ENCODE measurements around the gene ASTN2. TPM values are rescaled to one million over a fixed set of nuclear protein-coding genes. Genes with fewer than 3 reads are reported as not detected.

ASTN2 gene
- total RNA-seq, 1 donor from 2014 or later = 12.2 TPM

DNA sequence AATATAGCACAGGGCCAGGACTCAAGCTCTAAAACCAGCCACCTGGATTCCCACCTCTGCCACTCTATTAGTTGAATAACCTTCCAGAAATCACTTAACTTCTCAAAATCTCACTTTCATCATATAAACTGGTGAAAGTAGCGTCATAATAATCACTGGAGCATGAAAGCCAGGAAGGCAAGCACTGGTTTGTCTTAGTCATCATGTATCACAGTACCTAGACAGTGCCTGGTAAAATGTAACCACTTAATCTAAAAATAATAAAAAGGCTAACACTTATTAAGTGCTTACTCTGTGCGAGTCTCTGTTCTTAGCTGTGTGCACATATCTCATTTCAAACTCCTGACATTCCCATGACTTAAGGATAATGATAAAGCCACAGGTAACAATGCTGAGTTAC, 109.4 kb downstream of the ASTN2 start:
- peak; percentile 56 for DNase-seq (ENCODE audit: low read depth)
- TF ChIP-seq, protein P1, sequence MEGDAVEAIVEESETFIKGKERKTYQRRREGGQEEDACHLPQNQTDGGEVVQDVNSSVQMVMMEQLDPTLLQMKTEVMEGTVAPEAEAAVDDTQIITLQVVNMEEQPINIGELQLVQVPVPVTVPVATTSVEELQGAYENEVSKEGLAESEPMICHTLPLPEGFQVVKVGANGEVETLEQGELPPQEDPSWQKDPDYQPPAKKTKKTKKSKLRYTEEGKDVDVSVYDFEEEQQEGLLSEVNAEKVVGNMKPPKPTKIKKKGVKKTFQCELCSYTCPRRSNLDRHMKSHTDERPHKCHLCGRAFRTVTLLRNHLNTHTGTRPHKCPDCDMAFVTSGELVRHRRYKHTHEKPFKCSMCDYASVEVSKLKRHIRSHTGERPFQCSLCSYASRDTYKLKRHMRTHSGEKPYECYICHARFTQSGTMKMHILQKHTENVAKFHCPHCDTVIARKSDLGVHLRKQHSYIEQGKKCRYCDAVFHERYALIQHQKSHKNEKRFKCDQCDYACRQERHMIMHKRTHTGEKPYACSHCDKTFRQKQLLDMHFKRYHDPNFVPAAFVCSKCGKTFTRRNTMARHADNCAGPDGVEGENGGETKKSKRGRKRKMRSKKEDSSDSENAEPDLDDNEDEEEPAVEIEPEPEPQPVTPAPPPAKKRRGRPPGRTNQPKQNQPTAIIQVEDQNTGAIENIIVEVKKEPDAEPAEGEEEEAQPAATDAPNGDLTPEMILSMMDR (IDR thresholded peaks at IDR 0.05; ENCODE audit: insufficient read depth, low read length, poor library complexity, severe bottlenecking) = no peak
- H3K36me3 ChIP-seq (ENCODE audit: control insufficient read depth, insufficient read depth, low read length) = no peaks in the 10 kb centered on the region

DNA sequence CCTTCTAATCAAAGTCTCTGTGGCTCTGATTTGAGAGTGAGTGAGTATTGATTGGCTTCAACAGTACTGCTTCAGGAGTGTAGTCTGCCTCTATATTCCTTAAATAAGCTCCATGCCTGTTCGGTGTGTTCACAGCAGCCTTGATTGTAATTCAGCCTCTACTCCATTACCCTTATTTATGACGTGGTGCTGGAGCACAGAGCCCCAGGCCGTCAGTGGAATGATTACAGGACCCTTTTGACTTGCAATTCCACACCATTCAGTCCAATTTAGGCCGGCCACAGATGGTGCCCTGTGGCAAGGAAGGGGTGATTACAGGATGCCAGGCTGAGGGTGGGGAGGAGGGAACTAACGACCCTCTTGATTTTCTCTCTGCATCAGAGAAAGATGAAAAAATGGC, 110.3 kb downstream of the ASTN2 start:
- no peak for DNase-seq (ENCODE audit: low read depth)
- TF ChIP-seq, protein P1 (IDR thresholded peaks at IDR 0.05; ENCODE audit: insufficient read depth, low read length, poor library complexity, severe bottlenecking) = no peak
- H3K4me3 ChIP-seq (ENCODE audit: low read depth, low read length) = no peak overlapping the region
- no peaks in the 10 kb centered on the region for H3K27me3 ChIP-seq (ENCODE audit: control insufficient read depth, insufficient read depth, low read length)
- H3K36me3 ChIP-seq (ENCODE audit: control insufficient read depth, insufficient read depth, low read length) = no peaks in the 10 kb centered on the region

More for the DNA sequence above, 109.4 kb downstream of the ASTN2 start:
- no peaks in the 10 kb centered on the region for H3K27me3 ChIP-seq (ENCODE audit: control insufficient read depth, insufficient read depth, low read length)
- no peak overlapping the region for H3K4me3 ChIP-seq (ENCODE audit: low read depth, low read length)

DNA sequence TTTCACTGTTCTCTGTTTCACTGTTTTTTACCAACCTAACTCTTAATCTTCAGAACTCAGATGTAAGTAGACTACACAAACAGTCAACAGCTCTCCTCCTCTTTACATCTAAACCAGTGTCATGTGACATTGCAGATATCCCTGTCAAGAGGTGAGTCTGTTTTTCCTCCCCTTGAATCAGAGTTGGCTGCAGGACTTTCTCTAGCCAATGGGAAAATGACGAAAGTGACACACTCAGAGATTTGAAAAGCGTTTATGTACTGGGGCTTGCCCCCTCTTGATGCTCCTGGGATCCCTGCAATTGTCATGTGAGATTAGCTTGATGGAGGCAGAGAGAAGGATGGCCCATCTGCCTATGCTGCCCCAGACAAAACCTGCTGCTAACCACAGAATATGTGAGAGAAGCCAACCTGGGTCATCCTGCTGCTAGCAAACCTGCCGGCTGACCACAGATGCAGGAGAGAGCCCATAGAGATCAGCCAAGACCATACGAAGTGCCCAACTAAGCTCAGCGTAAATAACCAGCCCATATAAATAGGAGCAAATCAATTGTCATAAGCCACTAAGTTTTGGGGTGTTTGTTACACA, 111.1 kb downstream of the ASTN2 start:
- no peak overlapping the region for H3K4me3 ChIP-seq (ENCODE audit: low read depth, low read length)
- DNase-seq (ENCODE audit: low read depth) = no peak
- no peaks in the 10 kb centered on the region for H3K36me3 ChIP-seq (ENCODE audit: control insufficient read depth, insufficient read depth, low read length)
- TF ChIP-seq, protein P1 (IDR thresholded peaks at IDR 0.05; ENCODE audit: insufficient read depth, low read length, poor library complexity, severe bottlenecking) = no peak
- H3K27me3 ChIP-seq (ENCODE audit: control insufficient read depth, insufficient read depth, low read length) = no peaks in the 10 kb centered on the region

DNA sequence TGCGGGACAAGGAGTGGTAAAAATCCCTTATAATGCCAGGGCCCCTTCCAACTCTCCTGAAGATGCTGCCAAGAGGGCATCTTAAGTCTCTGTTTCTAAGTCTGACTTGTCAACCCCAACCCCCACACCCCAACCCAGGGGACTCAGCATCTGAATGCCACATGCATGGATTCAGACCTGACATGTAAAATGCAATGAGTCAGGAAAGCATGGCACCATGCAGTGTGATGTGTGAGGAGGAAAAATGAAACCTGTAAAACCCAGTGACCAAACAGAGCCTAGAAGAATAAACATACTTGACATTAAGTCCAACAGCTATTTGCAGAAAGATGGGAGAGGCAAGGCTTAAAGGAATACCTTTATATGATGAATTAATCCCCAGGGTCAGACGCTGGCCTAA, 112.4 kb downstream of the ASTN2 start:
- TF ChIP-seq, protein P1 (IDR thresholded peaks at IDR 0.05; ENCODE audit: insufficient read depth, low read length, poor library complexity, severe bottlenecking) = no peak
- Histone ChIP-seq H3K4me3 (ENCODE audit: low read depth, low read length) (no peak overlapping the region), H3K36me3 (ENCODE audit: control insufficient read depth, insufficient read depth, low read length) (no peaks in the 10 kb centered on the region), H3K27me3 (ENCODE audit: control insufficient read depth, insufficient read depth, low read length) (no peaks in the 10 kb centered on the region)
- DNase-seq (ENCODE audit: low read depth) = no peak

DNA sequence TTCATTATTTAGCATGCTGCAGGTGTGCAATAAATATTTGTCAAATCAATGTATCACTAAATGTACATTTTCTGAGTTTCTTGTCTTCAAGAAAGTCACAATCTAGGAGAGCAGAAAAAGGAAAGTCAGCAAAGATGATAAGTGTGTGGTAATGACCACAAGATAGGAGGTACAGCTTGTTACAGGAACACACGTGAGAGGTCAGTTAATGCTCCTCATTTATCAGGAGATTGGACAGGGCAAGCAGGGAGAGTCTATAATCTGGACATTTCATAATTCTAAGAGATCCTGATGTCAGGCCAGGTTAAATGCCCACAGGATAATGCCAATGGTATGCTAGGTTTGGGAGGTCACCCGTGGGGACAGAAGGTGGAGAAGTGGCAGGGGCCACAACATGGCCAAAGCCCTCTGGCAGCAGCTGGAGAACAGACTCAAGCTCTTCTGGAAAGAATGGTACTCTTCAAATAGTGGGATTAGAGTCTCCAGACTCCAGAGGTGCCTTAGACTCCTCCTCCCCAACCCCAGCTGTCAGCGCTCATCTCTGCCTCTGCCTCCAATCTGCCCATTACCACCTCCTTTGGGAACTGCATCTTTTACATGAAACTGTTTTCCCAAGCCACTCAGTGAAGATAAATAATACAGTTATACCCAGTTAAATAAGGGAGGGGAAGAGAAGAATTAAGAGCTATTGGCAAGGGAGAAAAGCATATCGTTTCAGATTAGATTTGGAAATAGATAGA, 114.3 kb downstream of the ASTN2 start:
- TF ChIP-seq, protein P1 (IDR thresholded peaks at IDR 0.05; ENCODE audit: insufficient read depth, low read length, poor library complexity, severe bottlenecking) = no peak
- no peak overlapping the region for H3K4me3 ChIP-seq (ENCODE audit: low read depth, low read length)

More for the DNA sequence above, 114.3 kb downstream of the ASTN2 start:
- DNase-seq (ENCODE audit: low read depth) = no peak
- no peaks in the 10 kb centered on the region for H3K36me3 ChIP-seq (ENCODE audit: control insufficient read depth, insufficient read depth, low read length)
- H3K27me3 ChIP-seq (ENCODE audit: control insufficient read depth, insufficient read depth, low read length) = no peaks in the 10 kb centered on the region
